Lower leg skin (tissue), 3 donors: ENCODE measurements around the gene IFT22.

Source experiments
- CTCF ChIP-seq, 3 donors: fragments of 450-650 bp; IDR thresholded peaks; one replicate each; pipeline ENCODE4 v1.5.1; 2016; ENCODE audit warnings: antibody characterized with exemption in 3 of 3, mild to moderate bottlenecking in 3 of 3, moderate library complexity in 2 of 3
- POLR2A ChIP-seq, 2 donors: fragments of 450-650 bp; IDR thresholded peaks; one replicate each; pipeline ENCODE4 v1.6.1; 2016 to 2017; ENCODE audit warnings: antibody characterized with exemption in 2 of 2, mild to moderate bottlenecking in 1 of 2, moderate library complexity in 1 of 2

GRCh38 chr7:101308245-101309085 is 13.1 kb downstream of the IFT22 start:
- TF ChIP-seq CTCF (IDR thresholded peaks at IDR 0.05): no peak
- TF ChIP-seq POLR2A (IDR thresholded peaks at IDR 0.05): no peak
